IPS-18c (cell line): ENCODE data around the gene PATJ.

Experiments used
- H3K4me3 ChIP-seq: 2 replicates; pipeline ENCODE4 v1.7.0; 2013; ENCODE audit warnings: low read depth, mild to moderate bottlenecking, low read length, moderate library complexity; ENCODE audit not compliant: insufficient read depth
- H3K9me3 ChIP-seq: one replicate; pipeline ENCODE4 v1.6.1; 2013; ENCODE audit warnings: mild to moderate bottlenecking, low read length, moderate library complexity; ENCODE audit not compliant: control insufficient read depth, insufficient read depth

The PATJ gene

GRCh38 chr1:61743431-61743705 is 1.1 kb downstream of the PATJ start:
- H3K9me3 ChIP-seq: no peaks in the 10 kb centered on the region
- peak overlapping the region; percentile 88 for H3K4me3 ChIP-seq

GRCh38 chr1:61743716-61744580 is 1.7 kb downstream of the PATJ start:
- Histone ChIP-seq H3K9me3 (no peaks in the 10 kb centered on the region), H3K4me3 (peak overlapping the region; percentile 88; the same call in 1 of the 2 replicates)

- no peak overlapping the region for H3K4me3 ChIP-seq
Observed at GRCh38 chr1:61746813-61747212, 4.5 kb downstream of the PATJ start.

GRCh38 chr1:61748566-61748965 is 6.3 kb downstream of the PATJ start:
- no peaks in the 10 kb centered on the region for H3K9me3 ChIP-seq
- no peak overlapping the region for H3K4me3 ChIP-seq

More at GRCh38 chr1:61746813-61747212, 4.5 kb downstream of the PATJ start:
- H3K9me3 ChIP-seq: no peaks in the 10 kb centered on the region

GRCh38 chr1:61749574-61749973 is 7.3 kb downstream of the PATJ start:
- H3K9me3 ChIP-seq: no peaks in the 10 kb centered on the region
- no peak overlapping the region for H3K4me3 ChIP-seq

GRCh38 chr1:61752921-61753389 is 10.7 kb downstream of the PATJ start:
- H3K9me3 ChIP-seq: no peaks in the 10 kb centered on the region
- H3K4me3 ChIP-seq: no peak overlapping the region

GRCh38 chr1:61753998-61754508 is 11.8 kb downstream of the PATJ start:
- no peaks in the 10 kb centered on the region for H3K9me3 ChIP-seq
- no peak overlapping the region for H3K4me3 ChIP-seq

GRCh38 chr1:61754545-61754944 is 12.3 kb downstream of the PATJ start:
- no peaks in the 10 kb centered on the region for H3K9me3 ChIP-seq
- no peak overlapping the region for H3K4me3 ChIP-seq

GRCh38 chr1:61756773-61757172 is 14.5 kb downstream of the PATJ start:
- no peaks in the 10 kb centered on the region for H3K9me3 ChIP-seq
- H3K4me3 ChIP-seq: no peak overlapping the region

- Histone ChIP-seq H3K4me3 (no peak overlapping the region), H3K9me3 (no peaks in the 10 kb centered on the region)
Observed at GRCh38 chr1:61757950-61758349, 15.7 kb downstream of the PATJ start.

GRCh38 chr1:61770131-61770530 is 27.9 kb downstream of the PATJ start:
- Histone ChIP-seq H3K9me3 (no peaks in the 10 kb centered on the region), H3K4me3 (no peak overlapping the region)

GRCh38 chr1:61776091-61776490 is 33.8 kb downstream of the PATJ start:
- no peaks in the 10 kb centered on the region for H3K9me3 ChIP-seq
- no peak overlapping the region for H3K4me3 ChIP-seq

GRCh38 chr1:61779231-61779630 is 37.0 kb downstream of the PATJ start:
- no peaks in the 10 kb centered on the region for H3K9me3 ChIP-seq
- no peak overlapping the region for H3K4me3 ChIP-seq

GRCh38 chr1:61781151-61781550 is 38.9 kb downstream of the PATJ start:
- Histone ChIP-seq H3K9me3 (no peaks in the 10 kb centered on the region), H3K4me3 (no peak overlapping the region)

GRCh38 chr1:61782771-61783170 is 40.5 kb downstream of the PATJ start:
- no peaks in the 10 kb centered on the region for H3K9me3 ChIP-seq
- no peak overlapping the region for H3K4me3 ChIP-seq

- Histone ChIP-seq H3K9me3 (no peaks in the 10 kb centered on the region), H3K4me3 (no peak overlapping the region)
Observed at GRCh38 chr1:61784726-61785125, 42.4 kb downstream of the PATJ start.

GRCh38 chr1:61790837-61791236 is 48.6 kb downstream of the PATJ start:
- Histone ChIP-seq H3K9me3 (peaks cover 2% of the 10 kb centered on the region), H3K4me3 (no peak overlapping the region)

GRCh38 chr1:61797045-61797755 is 54.9 kb downstream of the PATJ start:
- H3K9me3 ChIP-seq: no peaks in the 10 kb centered on the region

More at GRCh38 chr1:61797045-61797755, 54.9 kb downstream of the PATJ start:
- H3K4me3 ChIP-seq: no peak overlapping the region
